GM19463 (cell line): Measurements from ENCODE around the gene KRT76.

Experiments used
- ATAC-seq: cut with Tn5 transposase; IDR thresholded peaks from one replicate; pipeline ENCODE4 v1.9.1; 2021; ENCODE audit warnings: mild to moderate bottlenecking, moderate library complexity; ENCODE audit not compliant: unreplicated experiment

Gene KRT76

DNA sequence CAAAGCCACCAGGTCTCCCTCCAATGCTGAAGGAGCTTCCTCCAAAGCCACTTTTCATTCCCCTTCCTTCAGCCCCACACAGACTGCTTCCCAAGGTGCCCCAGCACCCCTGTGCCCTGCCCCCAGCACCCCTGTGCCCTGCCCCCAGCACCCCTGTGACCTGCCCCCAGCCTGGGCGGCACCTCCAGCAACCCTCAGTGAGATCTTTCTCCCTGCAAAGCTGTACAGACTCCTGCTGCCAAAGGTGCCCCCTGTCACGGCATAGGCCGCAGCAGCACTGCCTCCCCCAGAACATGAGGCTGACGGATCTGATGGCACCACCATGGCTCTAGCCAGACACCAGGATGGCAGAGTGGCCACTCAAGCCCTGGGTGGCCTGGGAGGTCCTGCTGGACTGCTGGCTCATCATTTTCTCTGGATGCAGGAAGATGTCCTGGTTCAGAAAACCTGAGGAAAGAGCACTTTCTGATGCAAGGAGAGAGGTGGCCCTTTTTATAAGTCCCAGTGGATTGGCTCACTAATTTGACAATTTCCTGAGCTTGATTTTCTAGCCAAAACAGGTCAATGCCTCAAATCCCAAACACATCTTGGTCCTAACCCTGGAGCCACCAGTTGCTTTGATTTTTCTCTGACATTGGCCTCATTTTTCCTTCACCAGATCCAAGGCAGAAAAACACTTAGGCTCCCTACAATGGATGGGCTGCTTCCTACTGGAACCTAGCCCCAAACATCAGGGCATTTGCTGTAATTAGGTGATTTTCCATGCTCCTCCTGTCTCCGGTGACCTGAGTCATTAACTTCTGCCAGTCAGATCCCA lies 41.1 kb downstream of the KRT76 start:
- no peak for ATAC-seq

DNA sequence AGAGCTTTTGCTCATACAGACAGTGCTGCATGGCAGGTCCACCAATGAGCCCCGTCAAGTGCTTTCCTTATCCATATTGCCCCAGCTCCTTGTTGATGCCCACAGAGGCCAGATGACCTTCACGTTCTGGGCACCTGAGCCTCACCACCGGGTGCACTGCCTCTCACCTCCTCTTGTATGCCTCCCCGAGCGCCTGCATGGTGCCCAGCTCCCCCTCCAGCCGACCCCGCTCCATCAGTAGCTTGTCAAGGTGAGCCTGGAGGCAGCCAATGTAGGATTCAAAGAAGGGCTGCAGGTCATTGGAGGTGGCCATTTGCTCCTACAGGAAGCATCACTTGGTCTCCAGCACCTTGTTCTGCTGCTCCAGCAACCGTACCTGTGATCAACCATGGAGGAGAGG lies 42.0 kb downstream of the KRT76 start:
- ATAC-seq, result no peak

DNA sequence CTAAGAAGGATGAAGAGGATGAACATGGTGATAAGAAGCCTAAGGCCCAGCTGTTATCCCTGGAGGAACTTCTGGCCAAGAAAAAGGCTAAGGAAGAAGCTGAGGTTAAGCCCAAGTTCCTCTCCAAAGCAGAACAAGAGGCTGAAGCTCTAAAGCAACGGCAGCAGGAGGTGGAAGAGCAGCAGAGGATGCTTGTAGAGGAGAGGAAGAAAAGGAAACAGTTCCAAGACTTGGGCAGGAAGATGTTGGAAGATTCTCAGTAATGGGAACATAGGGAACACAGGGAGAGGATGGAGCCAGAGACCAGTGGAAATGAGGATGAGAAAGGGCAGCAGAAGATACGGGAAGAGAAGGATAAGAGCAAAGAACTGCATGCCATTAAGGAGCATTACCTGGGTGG lies 46.4 kb downstream of the KRT76 start:
- no peak for ATAC-seq

DNA sequence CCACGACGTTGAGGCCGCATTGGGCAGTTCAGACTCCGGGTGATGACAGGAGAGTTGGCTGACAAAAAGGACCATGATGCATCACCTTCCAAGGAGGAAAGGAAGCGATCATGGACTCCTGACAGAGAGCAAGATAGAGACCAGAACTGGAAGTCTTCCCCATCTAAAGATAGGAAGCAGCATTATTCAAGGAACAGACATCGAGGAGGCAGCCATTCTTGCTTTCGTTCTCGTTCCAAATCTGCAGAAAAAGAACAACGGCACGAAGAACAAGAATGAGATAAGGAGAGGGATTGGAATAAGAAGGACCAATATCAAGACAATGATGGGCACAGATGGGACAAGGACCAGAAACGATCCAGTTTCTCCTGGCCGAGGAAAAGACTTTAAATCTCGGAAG lies 46.8 kb downstream of the KRT76 start:
- ATAC-seq, result no peak

DNA sequence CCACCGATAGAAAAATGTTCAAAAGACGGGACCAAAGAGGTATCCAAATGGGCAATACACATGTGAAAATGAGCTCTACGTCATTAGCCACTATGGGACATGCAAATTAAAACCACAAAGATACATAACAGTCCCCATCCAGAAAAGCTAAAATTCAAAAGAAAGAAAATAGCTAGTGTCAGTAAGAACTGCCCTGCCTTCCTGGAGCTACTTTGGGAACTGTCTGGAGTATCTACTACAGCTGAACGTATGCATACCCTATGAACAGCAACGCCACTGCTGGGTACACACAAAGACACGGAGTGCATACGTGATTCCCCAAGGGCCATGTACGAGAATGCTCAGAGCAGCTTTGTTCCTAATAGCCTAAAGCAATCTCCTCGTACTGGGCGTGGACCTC lies 48.0 kb downstream of the KRT76 start:
- no peak for ATAC-seq

DNA sequence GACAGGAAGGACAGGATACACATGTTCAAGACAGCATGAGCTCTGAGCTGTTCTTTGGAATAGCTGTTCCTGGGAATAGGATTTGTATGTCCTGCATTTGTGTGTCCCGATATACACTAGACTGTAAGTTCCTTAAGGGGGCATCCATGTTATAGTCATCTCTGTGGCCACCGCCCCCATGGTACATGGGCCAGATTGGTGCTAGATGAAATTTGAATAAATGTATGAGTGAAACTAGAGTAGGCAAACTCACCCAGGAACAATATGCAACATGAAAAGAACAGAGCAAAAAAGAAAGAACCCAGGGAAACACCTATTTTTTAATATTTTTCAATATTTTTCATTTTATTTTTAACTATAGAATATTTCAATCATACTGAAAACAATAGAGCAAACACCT lies 48.8 kb downstream of the KRT76 start:
- ATAC-seq, result no peak

DNA sequence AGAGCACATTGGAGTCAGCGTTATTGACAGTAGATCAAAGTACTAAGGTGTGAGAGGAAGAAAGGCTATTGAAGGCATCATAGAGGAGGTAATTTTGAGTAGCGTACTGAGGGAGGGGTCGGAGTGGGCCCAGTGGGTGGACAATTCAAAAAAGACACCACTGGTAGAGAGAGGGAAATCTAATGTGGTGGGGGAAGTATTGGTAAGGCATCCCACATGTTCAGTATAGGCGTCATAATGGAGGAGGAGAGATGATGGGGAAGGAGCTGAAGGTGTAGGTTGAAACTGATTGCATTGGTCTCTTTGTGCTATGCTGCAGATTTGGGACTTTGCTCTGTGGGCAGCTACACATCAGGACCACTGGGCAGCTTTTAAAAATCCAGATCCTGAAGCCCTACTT lies 50.1 kb downstream of the KRT76 start:
- no peak for ATAC-seq

DNA sequence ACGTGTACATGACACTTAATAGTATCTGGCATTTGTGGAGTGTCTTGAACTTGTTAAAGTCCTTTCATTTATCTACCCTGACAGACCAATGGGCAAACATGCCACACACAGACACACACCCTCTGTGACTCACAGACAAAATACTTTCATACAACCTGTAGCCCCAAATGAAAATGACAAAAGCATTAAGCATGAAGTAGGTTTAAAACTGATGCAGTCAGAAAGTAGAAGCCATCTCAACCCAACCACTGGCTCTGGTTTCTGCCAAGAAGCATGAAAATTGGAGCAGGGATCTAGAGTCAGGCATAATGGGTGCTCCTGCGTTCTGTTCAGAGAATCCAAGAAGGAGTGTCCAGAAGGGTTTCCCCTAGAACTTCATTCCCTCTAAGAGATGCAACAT lies 50.7 kb downstream of the KRT76 start:
- no peak for ATAC-seq

DNA sequence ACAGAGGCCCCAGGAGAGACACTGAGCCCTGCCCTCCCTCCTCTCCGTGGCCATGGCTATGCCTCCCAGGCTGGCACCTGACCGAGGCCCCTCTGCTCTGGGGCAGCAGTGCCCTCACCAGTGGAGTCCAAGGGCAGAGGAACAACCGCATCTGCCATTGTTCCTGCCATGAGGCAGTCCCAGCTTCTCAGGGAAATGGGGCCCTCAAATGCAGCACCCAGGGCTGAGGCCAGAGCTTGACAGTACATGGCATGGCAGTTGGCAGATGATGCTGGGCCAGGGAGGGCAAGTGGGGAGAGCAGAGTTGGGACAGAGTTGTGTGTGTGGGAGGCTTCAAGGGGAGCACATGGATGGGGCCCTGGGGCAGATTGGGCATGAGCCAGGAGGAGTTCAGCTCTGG lies 52.8 kb downstream of the KRT76 start:
- no peak for ATAC-seq

DNA sequence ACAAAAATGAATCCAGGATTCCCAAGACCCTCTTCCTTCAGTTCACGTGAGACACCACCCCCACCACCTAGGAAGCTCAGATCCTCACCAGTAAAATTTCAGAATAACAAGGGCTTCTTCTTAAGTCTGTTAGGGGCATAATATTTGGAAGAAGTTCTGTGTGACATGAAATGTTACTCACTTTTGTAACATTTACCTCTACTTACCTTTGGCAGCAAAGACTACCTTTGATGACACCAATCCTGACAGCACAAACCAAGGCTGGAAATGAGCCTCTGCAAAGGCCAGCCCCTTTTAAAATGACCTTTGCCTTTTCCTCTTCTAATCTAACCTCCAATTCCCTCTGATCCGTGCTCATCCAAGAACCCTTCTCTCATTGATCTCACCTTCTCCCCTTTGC lies 54.5 kb downstream of the KRT76 start:
- no peak for ATAC-seq

DNA sequence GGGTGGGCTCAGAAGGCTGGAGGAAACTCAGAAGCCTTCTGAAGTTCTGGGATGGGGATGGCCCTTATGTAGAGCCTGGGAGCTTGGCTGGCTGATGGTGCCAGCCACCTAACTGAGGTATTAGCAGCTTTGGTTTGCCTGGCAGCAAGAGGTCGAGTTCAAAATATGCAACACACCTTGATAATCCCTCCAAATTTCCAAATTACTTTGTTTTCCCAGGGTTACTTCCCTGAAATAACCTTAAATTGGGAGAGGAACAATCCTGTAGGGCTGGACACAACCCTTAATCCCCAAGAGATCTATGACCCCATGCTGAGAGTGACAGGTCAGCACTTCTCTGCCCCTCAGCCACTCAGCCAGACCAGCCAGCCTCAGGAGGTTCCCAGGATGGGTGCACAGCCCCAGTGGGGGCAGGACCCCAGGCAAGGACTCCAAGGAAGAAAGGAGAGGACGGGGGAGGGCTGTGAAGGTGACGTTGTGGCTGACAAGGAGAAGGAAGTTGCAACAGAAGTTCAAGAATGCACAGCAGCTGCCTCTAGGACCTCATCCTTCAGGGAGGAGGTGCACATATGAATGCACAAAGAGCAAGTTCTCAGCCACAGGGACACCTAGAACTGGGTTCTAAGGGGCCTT lies 55.2 kb downstream of the KRT76 start:
- ATAC-seq, result no peak

DNA sequence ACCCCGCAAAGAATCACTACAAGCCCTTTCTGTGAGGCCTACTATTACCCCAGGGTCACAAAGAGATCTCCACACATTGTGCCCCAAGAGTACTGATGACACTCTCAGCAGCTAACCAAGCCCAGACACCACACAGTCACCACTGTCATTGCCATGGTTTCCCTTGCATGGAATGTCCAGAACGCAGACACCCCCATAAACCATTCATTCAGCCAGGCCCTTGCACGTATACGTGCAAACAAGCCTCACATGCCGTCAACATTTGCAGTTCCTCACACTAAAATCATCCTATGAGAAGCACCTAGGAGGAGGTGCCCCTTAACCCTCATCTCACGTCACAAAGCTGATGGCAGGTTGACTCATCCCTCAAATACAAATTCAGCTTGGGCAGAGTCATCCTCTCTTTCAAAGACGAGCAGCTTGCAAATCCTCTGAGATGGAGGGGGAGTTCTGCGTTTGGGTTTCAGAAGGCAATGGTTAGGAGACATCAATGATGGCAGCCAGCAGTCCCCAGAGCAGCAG lies 56.7 kb downstream of the KRT76 start:
- ATAC-seq, result no peak
